GM23338 (cell line): ENCODE measurements around the gene HERPUD2. TPM values are rescaled to one million over a fixed set of nuclear protein-coding genes. Genes with fewer than 3 reads are reported as not detected.

Experiments
- ATAC-seq: fragments of 200-7000 bp; cut with Tn5 transposase; 3 replicates; pipeline ENCODE4 v1.9.1; 2020
- DNase-seq: peaks from one replicate; pipeline ENCODE4 v3.0.0-alpha.2; 2015; ENCODE audit warnings: low spot score
- H2AFZ ChIP-seq: fragments of 200-600 bp; sonication (generic); 2 replicates; pipeline ENCODE4 v1.8.0; 2016; ENCODE audit warnings: antibody characterized with exemption, mild to moderate bottlenecking, moderate library complexity
- H3F3A ChIP-seq: fragments of 200-600 bp; sonication (generic); replicated peaks from 2 replicates; pipeline ENCODE4 v1.8.0; 2017; ENCODE audit warnings: antibody characterized with exemption, mixed run types, low read depth
- H3K27ac ChIP-seq: fragments of 200-600 bp; sonication (generic); 2 replicates; pipeline ENCODE4 v1.6.1; 2016; ENCODE audit warnings: low read depth
- H3K27me3 ChIP-seq: fragments of 200-600 bp; sonication (generic); 2 replicates; pipeline ENCODE4 v1.8.0; 2016; ENCODE audit warnings: mild to moderate bottlenecking, mixed run types, moderate library complexity; ENCODE audit not compliant: insufficient read depth
- H3K36me3 ChIP-seq: fragments of 200-600 bp; sonication (generic); 2 replicates; pipeline ENCODE4 v1.8.0; 2016; ENCODE audit warnings: mild to moderate bottlenecking; ENCODE audit not compliant: insufficient read depth
- H3K4me1 ChIP-seq: fragments of 200-600 bp; sonication (generic); 2 replicates; pipeline ENCODE4 v1.8.0; 2016; ENCODE audit warnings: mild to moderate bottlenecking, moderate library complexity; ENCODE audit not compliant: insufficient read depth
- H3K4me2 ChIP-seq: fragments of 200-600 bp; sonication (generic); 2 replicates; pipeline ENCODE4 v1.7.1; 2017; ENCODE audit warnings: mixed run types
- H3K4me3 ChIP-seq: fragments of 200-600 bp; sonication (generic); 2 replicates; pipeline ENCODE4 v1.6.1; 2016; ENCODE audit warnings: mixed run types
- H3K79me2 ChIP-seq: fragments of 200-600 bp; sonication (generic); replicated peaks from 2 replicates; pipeline ENCODE4 v1.8.0; 2017; ENCODE audit warnings: mild to moderate bottlenecking; ENCODE audit not compliant: insufficient read depth
- H3K9me2 ChIP-seq: fragments of 200-600 bp; sonication (generic); 2 replicates; pipeline ENCODE4 v1.8.0; 2017; ENCODE audit not compliant: insufficient read depth
- H4K20me1 ChIP-seq: fragments of 200-600 bp; sonication (generic); replicated peaks from 2 replicates; pipeline ENCODE4 v1.8.0; 2017; ENCODE audit warnings: mild to moderate bottlenecking; ENCODE audit not compliant: insufficient read depth
- H3K27ac Mint-ChIP-seq: 2 replicates; pipeline ENCODE4 v1.8.0; 2020; ENCODE audit warnings: inconsistent platforms, mild to moderate bottlenecking, moderate library complexity, mixed read lengths
- H3K27me3 Mint-ChIP-seq: 3 replicates; pipeline ENCODE4 v1.8.0; 2022; ENCODE audit warnings: low read depth, mild to moderate bottlenecking, moderate library complexity, mixed read lengths, inconsistent platforms; ENCODE audit not compliant: insufficient read depth, poor library complexity
- H3K36me3 Mint-ChIP-seq: 3 replicates; pipeline ENCODE4 v1.8.0; 2021; ENCODE audit warnings: low read depth, mild to moderate bottlenecking, inconsistent platforms, moderate library complexity, mixed read lengths
- H3K4me1 Mint-ChIP-seq: 3 replicates; pipeline ENCODE4 v1.8.0; 2020; ENCODE audit warnings: mild to moderate bottlenecking, inconsistent platforms, mixed read lengths
- H3K4me3 Mint-ChIP-seq: 3 replicates; pipeline ENCODE4 v1.8.0; 2021; ENCODE audit warnings: moderate library complexity, mild to moderate bottlenecking, inconsistent platforms, mixed read lengths
- H3K9me3 Mint-ChIP-seq: 3 replicates; pipeline ENCODE4 v1.8.0; 2020; ENCODE audit warnings: moderate library complexity, mild to moderate bottlenecking, inconsistent platforms, mixed read lengths
- CREB1 ChIP-seq: fragments of 250-450 bp; sonication (Bioruptor Pico); IDR thresholded peaks from 2 replicates; pipeline ENCODE4 v1.5.0; 2020; ENCODE audit warnings: low read depth, mild to moderate bottlenecking, moderate library complexity
- CTCF ChIP-seq, 2 experiments: fragments of 200-600 bp in 1 of 2; sonication (generic) in 1 of 2; conservative IDR thresholded peaks; 2 replicates each; pipeline versions ENCODE4 v1.5.1 to v1.6.1; 2016 to 2017; ENCODE audit warnings: antibody characterized with exemption in 2 of 2, low read depth in 2 of 2, mild to moderate bottlenecking in 2 of 2, moderate library complexity in 1 of 2
- EZH2 ChIP-seq: fragments of 200-600 bp; sonication (generic); IDR thresholded peaks from one replicate; pipeline ENCODE4 v1.8.0; 2017; ENCODE audit warnings: antibody characterized with exemption, mild to moderate bottlenecking, low read depth; ENCODE audit not compliant: unreplicated experiment
- EZH2phosphoT487 ChIP-seq: fragments of 200-600 bp; sonication (generic); IDR thresholded peaks from one replicate; pipeline ENCODE4 v1.8.1; 2018; ENCODE audit warnings: antibody characterized with exemption; ENCODE audit not compliant: unreplicated experiment
- JUNB ChIP-seq: IDR thresholded peaks from one replicate; pipeline ENCODE4 v1.6.1; 2016; ENCODE audit warnings: antibody characterized with exemption; ENCODE audit not compliant: unreplicated experiment
- NANOG ChIP-seq: IDR thresholded peaks from 2 replicates; pipeline ENCODE4 v1.6.1; 2016; ENCODE audit warnings: antibody characterized with exemption, borderline replicate concordance
- POLR2AphosphoS5 ChIP-seq: IDR thresholded peaks from 2 replicates; pipeline ENCODE4 v1.6.1; 2016; ENCODE audit warnings: antibody characterized with exemption, low read depth
- STAT1 ChIP-seq: IDR thresholded peaks from one replicate; pipeline ENCODE4 v1.6.1; 2016; ENCODE audit warnings: antibody characterized with exemption; ENCODE audit not compliant: unreplicated experiment
- ZNF114 ChIP-seq: fragments of 250-450 bp; sonication (Bioruptor Pico); IDR thresholded peaks from 2 replicates; pipeline ENCODE4 v1.5.0; 2020; ENCODE audit warnings: mild to moderate bottlenecking, moderate library complexity
- ZNF331 ChIP-seq: fragments of 250-450 bp; sonication (Bioruptor Pico); IDR thresholded peaks from 2 replicates; pipeline ENCODE4 v1.5.0; 2020; ENCODE audit warnings: low read depth, mild to moderate bottlenecking, moderate library complexity
- ZNF462 ChIP-seq: fragments of 250-450 bp; sonication (Bioruptor Pico); IDR thresholded peaks from 2 replicates; pipeline ENCODE4 v1.5.0; 2020; ENCODE audit warnings: mild to moderate bottlenecking, moderate library complexity
- polyA plus RNA-seq: library from polyadenylated mRNA; unstranded; fragments of >200 nt; fragmentation: Nextera tagmentation; extraction: Ambion mirVana; gene quantifications from 2 replicates; pipeline ENCODE4 v1.2.1, GENCODE V29; 2016
- total RNA-seq: library from RNA; depleted of rRNA; stranded (reverse); fragments of >200 nt; shearing (Covaris generic); gene quantifications from 2 replicates; pipeline ENCODE4 v1.2.3, GENCODE V29; 2014
- TF ChIP-seq, protein P1 (sequence below): IDR thresholded peaks from one replicate; pipeline ENCODE4 v1.6.1; 2018; ENCODE audit warnings: antibody characterized with exemption; ENCODE audit not compliant: unreplicated experiment
- TF ChIP-seq, protein P2 (sequence below): IDR thresholded peaks from 2 replicates; pipeline ENCODE4 v1.6.1; 2016; ENCODE audit warnings: antibody characterized with exemption

HERPUD2 gene
- total and polyA plus RNA-seq, 2 experiments from 2014 or later = 8.0 to 12.0 TPM

DNA sequence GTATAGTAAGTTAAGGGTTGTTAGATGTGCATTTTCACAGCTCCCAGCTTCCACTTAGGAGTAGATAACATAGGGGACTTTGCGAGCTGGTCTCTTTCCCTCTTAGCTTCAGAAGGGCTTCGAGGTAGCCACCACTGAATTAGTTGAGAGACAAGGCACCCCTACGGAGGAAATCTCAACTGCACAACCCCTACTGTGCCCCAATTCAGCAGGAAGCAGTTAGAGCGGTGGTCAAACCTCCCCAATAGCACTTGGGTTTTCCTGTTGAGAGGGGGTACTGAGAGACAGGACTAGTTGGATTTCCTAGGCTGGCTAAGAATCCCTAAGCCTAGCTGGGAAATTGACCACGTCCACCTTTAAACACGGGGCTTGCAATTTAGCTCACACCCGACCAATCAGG lies 1.1 kb upstream of the HERPUD2 start (continued):
- TF ChIP-seq CTCF (conservative IDR thresholded peaks at IDR 0.05; ENCODE audit: low read depth in 2 of 2) (no peak), POLR2AphosphoS5 (no peak), CREB1 (CRISPR knock-in tag) (no peak), JUNB (no peak), EZH2 (no peak)
- TF ChIP-seq, protein P1, sequence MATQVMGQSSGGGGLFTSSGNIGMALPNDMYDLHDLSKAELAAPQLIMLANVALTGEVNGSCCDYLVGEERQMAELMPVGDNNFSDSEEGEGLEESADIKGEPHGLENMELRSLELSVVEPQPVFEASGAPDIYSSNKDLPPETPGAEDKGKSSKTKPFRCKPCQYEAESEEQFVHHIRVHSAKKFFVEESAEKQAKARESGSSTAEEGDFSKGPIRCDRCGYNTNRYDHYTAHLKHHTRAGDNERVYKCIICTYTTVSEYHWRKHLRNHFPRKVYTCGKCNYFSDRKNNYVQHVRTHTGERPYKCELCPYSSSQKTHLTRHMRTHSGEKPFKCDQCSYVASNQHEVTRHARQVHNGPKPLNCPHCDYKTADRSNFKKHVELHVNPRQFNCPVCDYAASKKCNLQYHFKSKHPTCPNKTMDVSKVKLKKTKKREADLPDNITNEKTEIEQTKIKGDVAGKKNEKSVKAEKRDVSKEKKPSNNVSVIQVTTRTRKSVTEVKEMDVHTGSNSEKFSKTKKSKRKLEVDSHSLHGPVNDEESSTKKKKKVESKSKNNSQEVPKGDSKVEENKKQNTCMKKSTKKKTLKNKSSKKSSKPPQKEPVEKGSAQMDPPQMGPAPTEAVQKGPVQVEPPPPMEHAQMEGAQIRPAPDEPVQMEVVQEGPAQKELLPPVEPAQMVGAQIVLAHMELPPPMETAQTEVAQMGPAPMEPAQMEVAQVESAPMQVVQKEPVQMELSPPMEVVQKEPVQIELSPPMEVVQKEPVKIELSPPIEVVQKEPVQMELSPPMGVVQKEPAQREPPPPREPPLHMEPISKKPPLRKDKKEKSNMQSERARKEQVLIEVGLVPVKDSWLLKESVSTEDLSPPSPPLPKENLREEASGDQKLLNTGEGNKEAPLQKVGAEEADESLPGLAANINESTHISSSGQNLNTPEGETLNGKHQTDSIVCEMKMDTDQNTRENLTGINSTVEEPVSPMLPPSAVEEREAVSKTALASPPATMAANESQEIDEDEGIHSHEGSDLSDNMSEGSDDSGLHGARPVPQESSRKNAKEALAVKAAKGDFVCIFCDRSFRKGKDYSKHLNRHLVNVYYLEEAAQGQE = no peak

- peak overlapping the region; percentile 87; the same call in 1 of the 2 replicates for H2AFZ ChIP-seq
- H3K4me3 ChIP-seq = peak overlapping the region; percentile 97
- peak overlapping the region; percentile 97 for H3K4me2 ChIP-seq
- peaks cover 28% of the 10 kb centered on the region for H3K79me2 ChIP-seq
- no peaks in the 10 kb centered on the region for H3K36me3 ChIP-seq
- peaks cover 29% of the 10 kb centered on the region for H3K27me3 ChIP-seq
- H3K27ac Mint-ChIP-seq = peak overlapping the region; percentile 88
- H3K9me2 ChIP-seq = no peaks in the 10 kb centered on the region
- H3K36me3 Mint-ChIP-seq = peaks cover 27% of the 10 kb centered on the region
- H3K27me3 Mint-ChIP-seq = peaks cover 11% of the 10 kb centered on the region
- peak overlapping the region; percentile 92; the same call in 1 of the 2 replicates for H3K27ac ChIP-seq
- H3K4me1 Mint-ChIP-seq = peaks cover 31% of the 10 kb centered on the region
- H3K4me1 ChIP-seq = peaks cover 17% of the 10 kb centered on the region
- H3F3A ChIP-seq = no peaks in the 10 kb centered on the region
- ATAC-seq (no peak), DNase-seq (peak; percentile 11)
- peak overlapping the region; percentile 94 for H3K4me3 Mint-ChIP-seq
- H3K9me3 Mint-ChIP-seq = peaks cover 20% of the 10 kb centered on the region; the same call in 2 of the 3 replicates
- peaks cover 18% of the 10 kb centered on the region for H4K20me1 ChIP-seq
- TF ChIP-seq EZH2phosphoT487 (no peak), ZNF331 (CRISPR knock-in tag) (no peak), JUNB (no peak), ZNF114 (no peak), EZH2 (no peak), CREB1 (CRISPR knock-in tag) (no peak), STAT1 (no peak), ZNF462 (CRISPR knock-in tag) (no peak), NANOG (no peak)
- TF ChIP-seq, protein P2, sequence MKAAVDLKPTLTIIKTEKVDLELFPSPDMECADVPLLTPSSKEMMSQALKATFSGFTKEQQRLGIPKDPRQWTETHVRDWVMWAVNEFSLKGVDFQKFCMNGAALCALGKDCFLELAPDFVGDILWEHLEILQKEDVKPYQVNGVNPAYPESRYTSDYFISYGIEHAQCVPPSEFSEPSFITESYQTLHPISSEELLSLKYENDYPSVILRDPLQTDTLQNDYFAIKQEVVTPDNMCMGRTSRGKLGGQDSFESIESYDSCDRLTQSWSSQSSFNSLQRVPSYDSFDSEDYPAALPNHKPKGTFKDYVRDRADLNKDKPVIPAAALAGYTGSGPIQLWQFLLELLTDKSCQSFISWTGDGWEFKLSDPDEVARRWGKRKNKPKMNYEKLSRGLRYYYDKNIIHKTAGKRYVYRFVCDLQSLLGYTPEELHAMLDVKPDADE = no peak
Measured at GRCh38 chr7:35695473-35695850, 527 bp upstream of the HERPUD2 start.
